A549 (cell line): ENCODE results near the gene CAMP.

Experiments
- CBX2 ChIP-seq: fragments of 200-600 bp; sonication (generic); IDR thresholded peaks from 2 replicates; pipeline ENCODE4 v1.6.1; 2016; ENCODE audit warnings: low read depth, mild to moderate bottlenecking, borderline replicate concordance
- CEBPB ChIP-seq, 2 experiments: fragments of >200 bp in 1 of 2; sonication (Bioruptor Twin) in 1 of 2; formaldehyde crosslinking in 1 of 2; IDR thresholded peaks; 2 replicates each; pipeline ENCODE4 v1.6.1; 2012 to 2016
- CHD2 ChIP-seq: fragments of 150-350 bp; IDR thresholded peaks from 2 replicates; pipeline ENCODE4 v1.6.1; 2014; ENCODE audit warnings: low read length; ENCODE audit not compliant: partially characterized antibody
- CTCF ChIP-seq: fragments of >200 bp; sonication (Bioruptor Twin); formaldehyde crosslinking; IDR thresholded peaks from 3 replicates; pipeline ENCODE4 v1.5.1; 2016
- ELK1 ChIP-seq: fragments of 150-350 bp; IDR thresholded peaks from 2 replicates; pipeline ENCODE4 v1.6.1; 2014; ENCODE audit warnings: low read depth, mild to moderate bottlenecking, low read length
- HDAC2 ChIP-seq: fragments of 200-600 bp; sonication (generic); IDR thresholded peaks from 2 replicates; pipeline ENCODE4 v1.6.1; 2016
- PBX3 ChIP-seq: IDR thresholded peaks from 2 replicates; pipeline ENCODE4 v1.6.1; 2012
- POLR2A ChIP-seq: IDR thresholded peaks from 2 replicates; pipeline ENCODE4 v1.6.1; 2012; ENCODE audit warnings: mild to moderate bottlenecking, low read length
- POLR2AphosphoS2 ChIP-seq: conservative IDR thresholded peaks from 2 replicates; pipeline ENCODE4 v1.6.1; 2012; ENCODE audit warnings: low read length, improper control_type of control experiment, inconsistent platforms
- RAD21 ChIP-seq, 2 experiments: fragments of >200 bp in 1 of 2; sonication (Bioruptor Twin) in 1 of 2; formaldehyde crosslinking in 1 of 2; IDR thresholded peaks in 1 of 2; conservative IDR thresholded peaks in 1 of 2; 2 replicates in 1 of 2; 3 replicates in 1 of 2; pipeline ENCODE4 v1.6.1; 2012 to 2018; ENCODE audit warnings: inconsistent platforms in 1 of 2
- RCOR1 ChIP-seq: fragments of 150-350 bp; IDR thresholded peaks from 2 replicates; pipeline ENCODE4 v1.6.1; 2014; ENCODE audit warnings: antibody characterized with exemption, low read length, low read depth
- TF ChIP-seq, protein P1 (sequence below): fragments of 250-450 bp; sonication (Bioruptor Pico); IDR thresholded peaks from 2 replicates; pipeline ENCODE4 v1.5.0; 2021; ENCODE audit warnings: mild to moderate bottlenecking, moderate library complexity, borderline replicate concordance
- TF ChIP-seq, protein P2 (sequence below): fragments of 450-650 bp; IDR thresholded peaks from 2 replicates; pipeline ENCODE4 v1.6.1; 2014; ENCODE audit warnings: antibody characterized with exemption

GRCh38 chr3:48222616-48223513 lies at the start of gene CAMP:
- TF ChIP-seq ELK1 (no peak), POLR2AphosphoS2 (no peak), CTCF (no peak), POLR2A (no peak), CHD2 (no peak), CBX2 (no peak), CEBPB (IDR thresholded peaks at IDR 0.05) (no peak), HDAC2 (no peak), RAD21 (conservative IDR thresholded peaks at IDR 0.05 in 1 of 2, IDR thresholded peaks at IDR 0.05 in 1 of 2) (no peak), PBX3 (no peak), RCOR1 (no peak)
- TF ChIP-seq, protein P1, sequence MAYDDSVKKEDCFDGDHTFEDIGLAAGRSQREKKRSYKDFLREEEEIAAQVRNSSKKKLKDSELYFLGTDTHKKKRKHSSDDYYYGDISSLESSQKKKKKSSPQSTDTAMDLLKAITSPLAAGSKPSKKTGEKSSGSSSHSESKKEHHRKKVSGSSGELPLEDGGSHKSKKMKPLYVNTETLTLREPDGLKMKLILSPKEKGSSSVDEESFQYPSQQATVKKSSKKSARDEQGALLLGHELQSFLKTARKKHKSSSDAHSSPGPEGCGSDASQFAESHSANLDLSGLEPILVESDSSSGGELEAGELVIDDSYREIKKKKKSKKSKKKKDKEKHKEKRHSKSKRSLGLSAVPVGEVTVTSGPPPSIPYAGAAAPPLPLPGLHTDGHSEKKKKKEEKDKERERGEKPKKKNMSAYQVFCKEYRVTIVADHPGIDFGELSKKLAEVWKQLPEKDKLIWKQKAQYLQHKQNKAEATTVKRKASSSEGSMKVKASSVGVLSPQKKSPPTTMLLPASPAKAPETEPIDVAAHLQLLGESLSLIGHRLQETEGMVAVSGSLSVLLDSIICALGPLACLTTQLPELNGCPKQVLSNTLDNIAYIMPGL (CRISPR knock-in tag), result no peak
- TF ChIP-seq, protein P2, sequence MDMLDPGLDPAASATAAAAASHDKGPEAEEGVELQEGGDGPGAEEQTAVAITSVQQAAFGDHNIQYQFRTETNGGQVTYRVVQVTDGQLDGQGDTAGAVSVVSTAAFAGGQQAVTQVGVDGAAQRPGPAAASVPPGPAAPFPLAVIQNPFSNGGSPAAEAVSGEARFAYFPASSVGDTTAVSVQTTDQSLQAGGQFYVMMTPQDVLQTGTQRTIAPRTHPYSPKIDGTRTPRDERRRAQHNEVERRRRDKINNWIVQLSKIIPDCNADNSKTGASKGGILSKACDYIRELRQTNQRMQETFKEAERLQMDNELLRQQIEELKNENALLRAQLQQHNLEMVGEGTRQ, result no peak
